Nephron (organoid): ENCODE results near the gene RAMP2.

Experiments used
- H3K27ac Mint-ChIP-seq, 3 experiments: 2 replicates each; pipeline ENCODE4 v1.8.0; 2020; ENCODE audit warnings: mixed read lengths in 3 of 3, mild to moderate bottlenecking in 2 of 3, moderate library complexity in 1 of 3
- H3K27me3 Mint-ChIP-seq: 2 replicates; pipeline ENCODE4 v1.8.0; 2021; ENCODE audit warnings: low read depth, mild to moderate bottlenecking, moderate library complexity, mixed read lengths
- H3K36me3 Mint-ChIP-seq: 2 replicates; pipeline ENCODE4 v1.8.0; 2020; ENCODE audit warnings: low read depth, mixed read lengths
- H3K4me1 Mint-ChIP-seq: 2 replicates; pipeline ENCODE4 v1.8.0; 2020; ENCODE audit warnings: mixed read lengths
- H3K4me3 Mint-ChIP-seq, 3 experiments: 2 replicates each; pipeline ENCODE4 v1.8.0; 2020; ENCODE audit warnings: mild to moderate bottlenecking in 3 of 3, mixed read lengths in 3 of 3, moderate library complexity in 2 of 3
- H3K9me3 Mint-ChIP-seq: 2 replicates; pipeline ENCODE4 v1.8.0; 2020; ENCODE audit warnings: mixed read lengths
- TF ChIP-seq, protein P1 (sequence below), 3 experiments: fragments of 200-600 bp; sonication (generic); IDR thresholded peaks; one replicate each; pipeline ENCODE4 v1.5.0; 2021; ENCODE audit warnings: antibody characterized with exemption in 3 of 3; ENCODE audit not compliant: unreplicated experiment in 3 of 3

Gene RAMP2

DNA sequence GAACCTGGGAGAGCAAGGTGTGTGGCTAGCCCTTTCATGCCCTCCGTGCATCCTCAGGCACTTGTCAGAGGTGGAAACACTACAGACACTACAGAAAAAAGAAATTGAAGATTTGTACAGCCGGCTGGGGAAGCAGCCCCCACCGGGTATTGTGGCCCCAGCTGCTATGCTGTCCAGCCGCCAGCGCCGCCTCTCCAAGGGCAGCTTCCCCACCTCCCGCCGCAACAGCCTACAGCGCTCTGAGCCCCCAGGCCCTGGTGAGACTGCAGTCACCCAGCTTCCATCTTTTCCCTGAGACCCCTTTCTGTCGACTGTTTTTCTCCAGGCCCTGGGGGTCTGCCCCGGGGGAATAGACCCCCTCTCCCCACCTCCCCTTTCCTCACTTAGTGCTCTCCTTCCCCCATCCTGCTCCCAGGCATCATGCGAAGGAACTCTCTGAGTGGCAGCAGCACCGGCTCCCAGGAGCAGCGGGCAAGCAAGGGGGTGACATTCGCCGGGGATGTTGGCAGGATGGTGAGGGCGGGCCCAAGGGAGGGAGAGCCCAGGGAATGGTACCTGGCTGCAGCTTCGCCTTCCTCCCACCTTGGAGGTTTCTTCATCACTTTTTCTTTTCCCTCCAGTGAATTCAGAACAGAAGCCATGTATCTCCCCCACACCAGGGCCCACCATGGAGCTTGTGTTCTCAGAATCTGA lies 35.2 kb downstream of the RAMP2 start:
- Mint-ChIP-seq H3K4me3 (peak overlapping the region; percentile 97 to 99 (median 98)), H3K36me3 (peaks cover 6% of the 10 kb centered on the region), H3K27me3 (no peaks in the 10 kb centered on the region), H3K4me1 (peaks cover 28% of the 10 kb centered on the region), H3K27ac (peak overlapping the region; percentile 85 to 98 (median 97)), H3K9me3 (no peaks in the 10 kb centered on the region)
- TF ChIP-seq, protein P1, sequence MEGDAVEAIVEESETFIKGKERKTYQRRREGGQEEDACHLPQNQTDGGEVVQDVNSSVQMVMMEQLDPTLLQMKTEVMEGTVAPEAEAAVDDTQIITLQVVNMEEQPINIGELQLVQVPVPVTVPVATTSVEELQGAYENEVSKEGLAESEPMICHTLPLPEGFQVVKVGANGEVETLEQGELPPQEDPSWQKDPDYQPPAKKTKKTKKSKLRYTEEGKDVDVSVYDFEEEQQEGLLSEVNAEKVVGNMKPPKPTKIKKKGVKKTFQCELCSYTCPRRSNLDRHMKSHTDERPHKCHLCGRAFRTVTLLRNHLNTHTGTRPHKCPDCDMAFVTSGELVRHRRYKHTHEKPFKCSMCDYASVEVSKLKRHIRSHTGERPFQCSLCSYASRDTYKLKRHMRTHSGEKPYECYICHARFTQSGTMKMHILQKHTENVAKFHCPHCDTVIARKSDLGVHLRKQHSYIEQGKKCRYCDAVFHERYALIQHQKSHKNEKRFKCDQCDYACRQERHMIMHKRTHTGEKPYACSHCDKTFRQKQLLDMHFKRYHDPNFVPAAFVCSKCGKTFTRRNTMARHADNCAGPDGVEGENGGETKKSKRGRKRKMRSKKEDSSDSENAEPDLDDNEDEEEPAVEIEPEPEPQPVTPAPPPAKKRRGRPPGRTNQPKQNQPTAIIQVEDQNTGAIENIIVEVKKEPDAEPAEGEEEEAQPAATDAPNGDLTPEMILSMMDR (IDR thresholded peaks at IDR 0.05; ENCODE audit: unreplicated experiment in 3 of 3), result no peak

DNA sequence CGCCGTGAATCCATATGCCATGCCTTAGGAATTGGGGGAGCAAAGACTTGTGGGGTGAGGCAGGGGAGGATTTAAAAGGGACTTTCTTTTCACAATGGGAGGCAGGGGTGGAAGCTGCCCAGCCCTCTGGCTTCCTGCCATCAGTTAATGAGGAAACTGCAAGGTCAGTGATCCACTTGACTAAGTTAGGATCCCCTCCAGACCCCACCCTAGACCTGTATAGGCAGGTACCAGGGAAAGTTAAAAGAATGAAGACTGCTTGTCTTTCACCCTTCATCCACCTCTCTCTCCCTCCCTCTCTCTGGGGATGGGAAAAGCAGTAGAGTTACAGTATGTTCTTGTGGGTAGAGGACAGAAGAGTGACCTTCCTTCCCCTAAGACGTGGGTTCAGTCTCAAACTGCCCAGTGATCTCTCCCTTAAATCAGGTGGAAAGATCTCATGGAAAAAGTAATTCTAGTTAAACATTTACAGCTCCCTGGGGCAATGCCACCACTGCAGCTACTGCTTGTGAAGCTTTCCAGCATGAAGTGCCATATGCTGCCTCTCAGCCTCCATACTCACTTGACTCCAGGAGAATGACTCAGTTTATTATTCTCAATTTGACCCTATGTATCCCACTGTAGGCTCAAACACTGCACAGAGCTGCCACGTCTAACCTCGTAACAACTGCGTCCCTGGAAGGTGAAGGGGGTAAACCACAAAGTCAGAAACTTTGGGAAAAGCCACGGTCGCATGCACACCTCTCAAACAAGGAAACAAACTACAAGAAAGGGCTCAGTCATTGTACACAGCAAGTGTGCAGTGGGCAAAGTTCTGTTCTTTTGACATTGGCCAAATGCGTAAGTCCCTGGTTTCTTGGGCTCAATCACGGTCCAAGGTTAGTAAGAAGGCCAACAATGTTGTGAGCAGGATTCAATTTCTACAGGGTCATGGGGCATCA lies 36.3 kb downstream of the RAMP2 start:
- peaks cover 6% of the 10 kb centered on the region for H3K36me3 Mint-ChIP-seq
- H3K27me3 Mint-ChIP-seq, result no peaks in the 10 kb centered on the region
- H3K9me3 Mint-ChIP-seq, result no peaks in the 10 kb centered on the region
- H3K4me3 Mint-ChIP-seq, result peak overlapping the region; percentile 97 to 99 (median 98)
- peaks cover 28% of the 10 kb centered on the region for H3K4me1 Mint-ChIP-seq
- H3K27ac Mint-ChIP-seq, result peak overlapping the region; percentile 85 to 98 (median 97)
- TF ChIP-seq, protein P1 (IDR thresholded peaks at IDR 0.05; ENCODE audit: unreplicated experiment in 3 of 3), result no peak

DNA sequence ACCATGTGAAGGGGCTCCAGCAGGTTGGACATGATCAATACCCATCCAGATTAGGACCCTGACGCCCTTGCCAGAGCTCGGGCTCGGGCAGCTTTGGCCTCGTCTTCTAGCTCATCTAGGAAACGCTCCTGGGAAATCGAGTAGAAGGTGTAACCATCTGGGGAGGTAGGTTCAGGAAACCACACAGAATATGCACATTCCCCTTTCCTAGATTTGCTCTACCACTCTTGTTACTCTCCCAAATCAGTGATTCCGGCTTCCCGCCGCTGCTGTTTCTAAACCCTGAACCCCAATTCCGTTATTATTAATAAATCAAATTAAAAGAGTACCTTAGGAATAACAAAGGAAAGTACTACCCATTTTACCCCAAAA lies 37.0 kb downstream of the RAMP2 start:
- peak overlapping the region; percentile 97 to 99 (median 98) for H3K4me3 Mint-ChIP-seq
- no peaks in the 10 kb centered on the region for H3K27me3 Mint-ChIP-seq
- peak overlapping the region; percentile 85 to 98 (median 97) for H3K27ac Mint-ChIP-seq
- H3K36me3 Mint-ChIP-seq, result peaks cover 6% of the 10 kb centered on the region
- TF ChIP-seq, protein P1 (IDR thresholded peaks at IDR 0.05; ENCODE audit: unreplicated experiment in 3 of 3), result no peak
- no peaks in the 10 kb centered on the region for H3K9me3 Mint-ChIP-seq
- peaks cover 32% of the 10 kb centered on the region for H3K4me1 Mint-ChIP-seq

DNA sequence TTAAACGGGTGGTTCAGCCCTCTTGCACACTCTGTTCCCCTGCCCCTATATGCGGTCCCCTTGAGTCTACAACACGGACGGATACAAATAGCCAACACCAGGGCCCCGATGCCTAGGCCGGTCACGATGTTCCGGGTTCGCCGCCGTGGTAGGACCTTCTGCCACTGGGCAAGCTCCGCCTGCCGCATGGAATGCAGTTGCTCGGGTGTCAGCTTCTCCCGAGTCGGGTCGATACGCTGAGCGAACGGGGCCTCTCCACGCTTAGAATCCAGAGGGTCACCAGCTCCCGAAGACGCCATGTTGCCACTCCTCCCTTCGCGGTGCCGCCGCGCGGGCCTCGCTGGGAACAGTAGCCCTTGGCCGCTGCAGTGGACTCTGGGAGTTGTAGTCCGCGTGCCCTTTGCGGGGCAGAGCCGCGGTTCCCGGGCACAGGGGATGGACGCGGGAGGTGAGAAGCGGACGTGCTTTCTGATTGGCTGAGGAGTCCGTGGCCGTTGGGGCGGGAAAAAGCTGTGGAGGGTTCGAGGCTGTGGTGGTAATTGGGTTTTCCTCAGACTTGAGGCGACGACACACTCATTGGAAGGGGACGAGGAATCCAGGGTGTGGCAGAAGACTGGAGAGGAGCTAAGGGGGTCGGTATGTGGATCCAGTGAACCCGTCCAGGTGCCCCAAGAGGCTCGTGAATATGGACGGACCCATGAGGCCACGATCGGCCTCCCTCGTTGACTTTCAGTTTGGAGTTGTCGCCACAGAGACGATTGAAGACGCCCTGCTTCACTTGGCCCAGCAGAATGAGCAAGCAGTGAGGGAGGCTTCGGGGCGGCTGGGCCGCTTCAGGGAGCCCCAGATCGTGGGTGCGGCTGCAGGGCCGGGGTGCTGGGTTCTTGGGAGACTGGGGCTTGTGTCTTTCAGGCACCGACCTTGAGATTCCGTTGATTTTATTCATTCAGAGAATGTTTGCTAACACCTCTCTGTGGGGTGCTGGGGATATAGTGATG lies 37.7 kb downstream of the RAMP2 start, which contains the start of the genes CNTD1 and COA3:
CNTD1 (plus strand) TSS at position 479 of the 998 bp plus-strand sequence; CDS start at position 686, 207 bp downstream.
COA3 (minus strand) TSS at position 322 of the 998 bp plus-strand sequence; CDS start at position 299, 23 bp downstream.
- Mint-ChIP-seq H3K9me3 (no peaks in the 10 kb centered on the region), H3K4me1 (peaks cover 36% of the 10 kb centered on the region), H3K27me3 (no peaks in the 10 kb centered on the region), H3K27ac (peak within 1 kb of the TSS; percentile 85 to 98 (median 97)), H3K4me3 (peak within 1 kb of the TSS; percentile 97 to 99 (median 98)), H3K36me3 (peaks cover 6% of the 10 kb centered on the region)
- TF ChIP-seq, protein P1 (IDR thresholded peaks at IDR 0.05; ENCODE audit: unreplicated experiment in 3 of 3), result no peak
